Upper lobe of right lung (tissue), 1 donor: ENCODE measurements around the gene EVI2A. TPM values are rescaled to one million over a fixed set of nuclear protein-coding genes. Genes with fewer than 3 reads are reported as not detected.

Experiments used
- ATAC-seq: fragments of 200-7000 bp; cut with Tn5 transposase; one replicate; pipeline ENCODE4 v1.9.1; 2020; ENCODE audit warnings: mild to moderate bottlenecking, moderate library complexity
- DNase-seq: peaks from one replicate; pipeline ENCODE4 v3.0.0-alpha.2; 2020
- H3K27ac ChIP-seq: fragments of 200-600 bp; one replicate; pipeline ENCODE4 v1.8.0; 2022
- H3K27me3 ChIP-seq: fragments of 200-600 bp; one replicate; pipeline ENCODE4 v1.8.0; 2022; ENCODE audit warnings: mild to moderate bottlenecking
- H3K36me3 ChIP-seq: fragments of 200-600 bp; one replicate; pipeline ENCODE4 v1.8.0; 2022
- H3K4me1 ChIP-seq: fragments of 200-600 bp; one replicate; pipeline ENCODE4 v1.8.0; 2022
- H3K4me3 ChIP-seq: fragments of 200-600 bp; one replicate; pipeline ENCODE4 v1.8.0; 2022; ENCODE audit warnings: mild to moderate bottlenecking
- H3K9me3 ChIP-seq: fragments of 200-600 bp; one replicate; pipeline ENCODE4 v1.8.0; 2022
- intact Hi-C: fragments of 100-400 bp; cut with DNase I; formaldehyde crosslinking; loops from one replicate; pipeline ENCODE4 v1.11.0; 2022
- total RNA-seq: library from RNA; stranded (reverse); fragmentation: NEBNext Ultra II Directional; extraction: Animal tissue kit (Norgen Biotek cat#: 25700); gene quantifications from one replicate; pipeline ENCODE4 v1.2.1, GENCODE V29; 2021
- TF ChIP-seq, protein P1 (sequence below): fragments of 200-600 bp; IDR thresholded peaks from one replicate; pipeline ENCODE4 v1.8.0; 2022; ENCODE audit warnings: antibody characterized with exemption
- donor health status: DM: no; HTN: yes; CAD: no; lungs with severe emphysema.

The EVI2A gene
- total RNA-seq, 1 donor from 2014 or later = 38.2 TPM

DNA sequence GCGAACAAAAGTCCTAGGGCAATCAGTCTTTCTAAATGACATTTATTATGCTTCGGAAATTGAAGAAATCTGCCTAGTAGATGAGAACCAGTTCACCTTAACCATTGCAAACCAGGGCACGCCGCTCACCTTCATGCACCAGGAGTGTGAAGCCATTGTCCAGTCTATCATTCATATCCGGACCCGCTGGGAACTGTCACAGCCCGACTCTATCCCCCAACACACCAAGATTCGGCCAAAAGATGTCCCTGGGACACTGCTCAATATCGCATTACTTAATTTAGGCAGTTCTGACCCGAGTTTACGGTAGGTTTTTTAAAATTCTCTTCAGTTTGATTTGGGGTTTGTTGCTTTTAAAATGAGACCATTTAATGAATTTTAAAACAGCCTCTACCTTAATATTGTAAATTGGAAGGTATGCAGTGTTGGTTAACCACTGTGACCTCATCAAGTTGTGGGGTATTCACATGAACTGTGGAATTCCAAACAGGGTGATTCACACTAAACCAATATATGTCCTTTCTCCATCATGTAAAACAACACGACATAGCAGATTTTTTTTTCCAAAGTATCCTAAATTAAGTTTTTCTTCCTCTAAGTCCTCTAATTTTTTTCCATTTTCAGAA is 6.2 kb upstream of the EVI2A start:
- DNase-seq = no peak

DNA sequence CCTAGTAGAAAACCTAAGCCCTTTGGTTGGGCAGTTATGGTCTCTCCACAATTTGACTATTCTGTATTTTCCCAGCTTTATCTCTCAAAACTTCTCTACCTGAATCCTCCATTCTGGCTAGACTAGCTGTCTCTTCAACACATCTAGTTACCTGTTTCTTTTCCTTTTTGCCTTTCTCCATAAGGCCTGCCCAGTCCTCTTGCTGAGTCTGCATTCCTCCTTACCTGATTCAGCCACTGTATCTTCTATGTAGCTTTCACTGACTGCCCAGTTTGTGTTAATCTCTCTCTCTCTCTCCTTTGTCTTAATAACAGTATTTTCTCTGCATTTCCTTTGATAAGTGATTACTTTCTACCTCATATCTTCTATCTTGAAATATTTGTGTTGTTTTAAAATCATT is 2.1 kb upstream of the EVI2A start:
- H3K9me3 ChIP-seq = no peaks in the 10 kb centered on the region
- DNase-seq = no peak
- no peak overlapping the region for H3K27ac ChIP-seq
- no peak overlapping the region for H3K4me3 ChIP-seq
- no peaks in the 10 kb centered on the region for H3K4me1 ChIP-seq
- intact Hi-C loops = no loop called here
- H3K36me3 ChIP-seq = peaks cover 26% of the 10 kb centered on the region
- no peak for ATAC-seq
- TF ChIP-seq, protein P1, sequence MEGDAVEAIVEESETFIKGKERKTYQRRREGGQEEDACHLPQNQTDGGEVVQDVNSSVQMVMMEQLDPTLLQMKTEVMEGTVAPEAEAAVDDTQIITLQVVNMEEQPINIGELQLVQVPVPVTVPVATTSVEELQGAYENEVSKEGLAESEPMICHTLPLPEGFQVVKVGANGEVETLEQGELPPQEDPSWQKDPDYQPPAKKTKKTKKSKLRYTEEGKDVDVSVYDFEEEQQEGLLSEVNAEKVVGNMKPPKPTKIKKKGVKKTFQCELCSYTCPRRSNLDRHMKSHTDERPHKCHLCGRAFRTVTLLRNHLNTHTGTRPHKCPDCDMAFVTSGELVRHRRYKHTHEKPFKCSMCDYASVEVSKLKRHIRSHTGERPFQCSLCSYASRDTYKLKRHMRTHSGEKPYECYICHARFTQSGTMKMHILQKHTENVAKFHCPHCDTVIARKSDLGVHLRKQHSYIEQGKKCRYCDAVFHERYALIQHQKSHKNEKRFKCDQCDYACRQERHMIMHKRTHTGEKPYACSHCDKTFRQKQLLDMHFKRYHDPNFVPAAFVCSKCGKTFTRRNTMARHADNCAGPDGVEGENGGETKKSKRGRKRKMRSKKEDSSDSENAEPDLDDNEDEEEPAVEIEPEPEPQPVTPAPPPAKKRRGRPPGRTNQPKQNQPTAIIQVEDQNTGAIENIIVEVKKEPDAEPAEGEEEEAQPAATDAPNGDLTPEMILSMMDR = no peak
- H3K27me3 ChIP-seq = no peaks in the 10 kb centered on the region

More for the DNA sequence above, 6.2 kb upstream of the EVI2A start:
- no peak for ATAC-seq
- Histone ChIP-seq H3K4me1 (no peaks in the 10 kb centered on the region), H3K27me3 (no peaks in the 10 kb centered on the region), H3K4me3 (no peak overlapping the region), H3K27ac (no peak overlapping the region), H3K36me3 (peaks cover 27% of the 10 kb centered on the region), H3K9me3 (no peaks in the 10 kb centered on the region)
- TF ChIP-seq, protein P1 = no peak
- intact Hi-C loops = no loop called here

DNA sequence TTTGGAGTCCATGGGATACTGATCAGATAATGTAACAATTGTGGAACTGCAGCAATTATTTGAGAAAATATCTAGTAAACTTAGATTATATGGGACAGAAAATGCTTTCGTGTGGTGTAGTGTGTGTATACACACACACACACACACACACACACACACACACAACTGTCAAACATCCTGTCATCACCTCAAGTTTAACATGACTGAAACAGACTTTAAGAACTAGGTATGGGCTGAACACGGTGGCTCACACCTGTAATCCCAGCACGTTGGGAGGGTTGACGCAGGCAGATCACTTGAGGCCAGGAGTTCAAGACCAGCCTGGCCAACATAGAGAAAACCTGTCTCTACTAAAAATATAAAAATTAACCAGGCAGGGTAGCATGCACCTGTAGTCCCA is 544 bp upstream of the EVI2A start:
- TF ChIP-seq, protein P1 = no peak
- DNase-seq (no peak), ATAC-seq (no peak)
- Histone ChIP-seq H3K36me3 (peaks cover 12% of the 10 kb centered on the region), H3K27me3 (no peaks in the 10 kb centered on the region), H3K9me3 (no peaks in the 10 kb centered on the region), H3K4me3 (no peak overlapping the region), H3K4me1 (peaks cover 8% of the 10 kb centered on the region), H3K27ac (peak overlapping the region; percentile 68)
- intact Hi-C loops = no loop called here

DNA sequence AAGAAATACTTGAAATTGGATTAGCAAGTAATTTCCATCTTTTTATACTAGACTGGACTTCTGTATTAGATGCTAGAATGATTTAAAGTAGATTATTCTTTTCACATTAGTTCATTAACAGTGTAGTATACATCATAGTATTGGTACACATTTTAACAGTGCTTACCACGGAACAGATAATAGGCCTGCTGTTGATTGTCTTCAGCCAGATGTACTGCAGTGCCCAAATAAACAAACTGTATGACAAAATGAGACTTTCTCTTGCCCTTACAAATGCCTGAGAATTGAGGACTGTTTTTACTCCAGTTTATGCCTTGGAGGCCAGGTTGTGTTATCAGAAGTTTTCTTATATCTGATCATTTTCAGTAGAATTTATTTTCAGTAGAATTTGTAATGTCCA is 631 bp downstream of the EVI2A start:
- Histone ChIP-seq H3K4me1 (peaks cover 8% of the 10 kb centered on the region), H3K9me3 (no peaks in the 10 kb centered on the region), H3K4me3 (peak overlapping the region; percentile 45), H3K36me3 (peaks cover 2% of the 10 kb centered on the region), H3K27ac (peak overlapping the region; percentile 68), H3K27me3 (no peaks in the 10 kb centered on the region)
- DNase-seq = no peak
- intact Hi-C loops = no loop called here
- peak; percentile 15 for ATAC-seq
- TF ChIP-seq, protein P1 = no peak

DNA sequence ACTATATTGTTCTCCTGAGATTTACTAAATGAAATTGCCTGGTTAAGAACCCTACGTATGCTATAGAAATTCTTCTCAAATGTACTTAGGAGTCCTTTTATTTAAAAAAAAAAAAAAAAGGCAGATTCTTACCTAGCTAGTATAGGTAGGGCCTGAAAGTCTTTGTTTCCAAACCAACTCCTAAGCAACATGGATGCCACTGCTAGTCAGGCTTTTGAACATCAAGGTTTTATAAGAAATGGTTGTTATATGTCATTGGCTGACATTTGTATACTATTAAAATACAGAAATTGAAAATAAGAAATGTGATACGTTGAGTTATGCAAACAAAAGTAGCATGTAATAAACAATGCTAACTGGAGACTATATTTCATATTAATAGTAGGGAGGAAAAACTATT is 1.2 kb downstream of the EVI2A start:
- DNase-seq (no peak), ATAC-seq (no peak)
- Histone ChIP-seq H3K4me3 (peak overlapping the region; percentile 45), H3K9me3 (no peaks in the 10 kb centered on the region), H3K36me3 (no peaks in the 10 kb centered on the region), H3K4me1 (peaks cover 8% of the 10 kb centered on the region), H3K27me3 (no peaks in the 10 kb centered on the region), H3K27ac (peak overlapping the region; percentile 68)
- TF ChIP-seq, protein P1 = no peak
- intact Hi-C loops = no loop called here
